Measurements from ENCODE around the gene RAPGEF4.

GRCh38 chr2:173058673-173059072, 323.0 kb downstream of the RAPGEF4 start:
- TF ChIP-seq TEAD1 (CRISPR knock-in tag; IDR thresholded peaks at IDR 0.05) (no peak), CTCF (IDR thresholded peaks at IDR 0.05) (no peak), FOXJ3 (CRISPR knock-in tag; IDR thresholded peaks at IDR 0.05; ENCODE audit: borderline replicate concordance) (no peak), ZSCAN18 (CRISPR knock-in tag; IDR thresholded peaks at IDR 0.05) (no peak), USF2 (CRISPR knock-in tag; IDR thresholded peaks at IDR 0.05) (no peak), FOXK1 (CRISPR knock-in tag; IDR thresholded peaks at IDR 0.05) (no peak), JUN (CRISPR knock-in tag; IDR thresholded peaks at IDR 0.05) (no peak), HMGXB4 (CRISPR knock-in tag; IDR thresholded peaks at IDR 0.05) (no peak), E2F5 (CRISPR knock-in tag; IDR thresholded peaks at IDR 0.05) (no peak), ZNF263 (CRISPR knock-in tag; IDR thresholded peaks at IDR 0.05; ENCODE audit: low read depth) (no peak), CREB1 (CRISPR knock-in tag; IDR thresholded peaks at IDR 0.05) (no peak), ATF6 (CRISPR knock-in tag; IDR thresholded peaks at IDR 0.05) (no peak), SMAD3 (CRISPR knock-in tag; IDR thresholded peaks at IDR 0.05; ENCODE audit: borderline replicate concordance) (no peak), EMX1 (CRISPR knock-in tag; IDR thresholded peaks at IDR 0.05) (no peak)
